SKM-1 (cell line): ENCODE data around the gene SLC25A27.
A peak's percentile ranks its signal among the peaks of the same experiment; 100 is the strongest.
"Not testable (repeated sequence)": the region's sequence is repeated elsewhere in the genome, so short reads cannot be mapped to it uniquely, and the experiment has no call there.

Experiments used
- DNase-seq: peaks from one replicate; lab custom pipeline; 2025; ENCODE audit not compliant: unreplicated experiment; lab: John Stamatoyannopoulos, UW

Gene SLC25A27, protein sequence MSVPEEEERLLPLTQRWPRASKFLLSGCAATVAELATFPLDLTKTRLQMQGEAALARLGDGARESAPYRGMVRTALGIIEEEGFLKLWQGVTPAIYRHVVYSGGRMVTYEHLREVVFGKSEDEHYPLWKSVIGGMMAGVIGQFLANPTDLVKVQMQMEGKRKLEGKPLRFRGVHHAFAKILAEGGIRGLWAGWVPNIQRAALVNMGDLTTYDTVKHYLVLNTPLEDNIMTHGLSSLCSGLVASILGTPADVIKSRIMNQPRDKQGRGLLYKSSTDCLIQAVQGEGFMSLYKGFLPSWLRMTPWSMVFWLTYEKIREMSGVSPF

DNA sequence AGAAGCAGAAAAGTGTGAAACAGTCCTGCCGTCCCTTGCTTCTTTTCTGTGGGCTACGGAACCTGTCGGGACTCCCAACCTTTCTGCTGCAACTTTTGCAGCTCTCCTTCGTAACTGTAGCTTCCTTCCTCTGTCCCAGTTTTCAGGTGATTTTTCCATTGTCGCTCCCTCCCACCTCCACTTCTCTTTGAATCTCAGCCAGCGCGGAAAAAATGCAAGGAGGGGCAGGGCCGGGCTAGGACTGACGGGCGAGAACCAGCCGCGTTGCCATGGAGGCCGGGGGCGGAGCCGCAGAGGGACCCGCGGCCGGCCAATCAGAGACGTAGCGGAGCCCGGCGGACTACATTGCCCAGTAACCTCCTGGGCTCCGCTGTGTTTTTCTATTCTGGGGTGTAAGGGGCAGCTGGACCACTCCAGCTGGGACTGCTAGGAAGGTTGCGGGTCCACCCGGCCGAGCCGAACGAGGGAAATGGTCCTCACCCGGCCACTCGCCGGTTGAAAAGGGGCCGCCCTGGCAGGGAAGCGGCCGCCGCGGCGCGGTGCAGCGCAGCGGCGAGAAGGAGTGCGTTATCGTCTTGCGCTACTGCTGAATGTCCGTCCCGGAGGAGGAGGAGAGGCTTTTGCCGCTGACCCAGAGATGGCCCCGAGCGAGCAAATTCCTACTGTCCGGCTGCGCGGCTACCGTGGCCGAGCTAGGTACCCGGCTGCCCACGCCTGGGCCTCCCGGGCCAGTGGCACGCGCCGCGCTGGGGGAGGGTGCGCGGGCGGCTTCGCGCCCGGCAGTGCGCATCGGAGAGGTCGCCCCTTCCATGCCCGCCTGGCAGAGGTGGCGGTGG, at the start of gene SLC25A27, which contains the start of gene CYP39A1:
SLC25A27 (plus strand) TSS at position 373 of the 836 bp plus-strand sequence; CDS start at position 591, 218 bp downstream.
CYP39A1 (minus strand) TSS at position 216 of the 836 bp plus-strand sequence. CDS start 236 bp downstream, outside the sequence.
- peak; percentile 83 for DNase-seq

DNA sequence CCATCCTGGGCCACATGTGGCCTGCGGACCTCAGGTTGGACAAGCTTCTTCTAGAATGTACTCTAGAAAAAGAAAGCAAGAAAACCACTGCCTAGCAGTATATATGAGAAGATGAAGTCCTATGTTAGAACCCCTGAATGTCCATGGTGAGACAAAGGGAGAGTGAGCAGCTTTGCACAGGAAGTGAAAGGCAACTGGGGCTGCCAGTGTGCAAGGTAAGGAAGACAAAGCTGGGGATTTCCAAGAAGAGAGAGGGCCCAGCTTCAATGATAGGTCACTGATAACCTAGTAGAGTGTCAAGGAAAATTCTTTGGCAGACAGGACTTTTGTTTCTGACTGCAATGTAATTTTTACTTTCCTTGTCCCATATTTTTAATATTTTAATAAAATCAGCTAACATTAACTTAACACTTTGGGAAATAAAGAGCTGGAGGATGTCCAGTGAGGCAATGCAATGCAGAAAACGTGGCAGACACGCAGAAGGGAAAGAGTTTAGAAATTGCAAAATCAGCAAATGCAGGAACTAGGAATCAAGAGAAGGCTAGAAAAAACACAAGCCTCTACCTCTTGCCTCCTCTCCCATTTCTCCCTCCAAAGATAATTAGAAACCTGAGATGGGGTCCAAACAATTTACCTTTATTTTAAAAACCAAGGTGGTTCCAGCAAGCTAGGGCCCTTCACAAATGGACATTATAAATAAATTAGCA, 47.5 kb upstream of the SLC25A27 start:
- no peak for DNase-seq

DNA sequence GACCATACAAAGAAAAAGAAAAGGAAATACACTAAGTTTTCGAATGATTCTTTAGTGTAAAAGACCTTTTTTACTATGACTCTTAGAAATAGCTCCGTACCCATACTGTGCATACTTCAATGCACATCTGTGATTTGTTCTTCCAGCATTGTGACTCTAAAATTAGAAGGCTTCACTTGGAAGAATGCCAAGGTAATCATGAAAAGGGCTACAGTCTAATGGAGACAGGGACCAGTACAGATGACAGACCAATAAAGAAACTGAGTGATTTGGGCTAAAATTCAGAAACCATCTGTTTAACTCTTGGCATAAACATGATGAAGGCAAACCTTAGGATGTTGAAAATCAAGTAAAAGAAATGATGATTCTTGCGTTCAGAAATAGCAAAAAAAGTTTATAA, 46.4 kb upstream of the SLC25A27 start:
- no peak for DNase-seq

DNA sequence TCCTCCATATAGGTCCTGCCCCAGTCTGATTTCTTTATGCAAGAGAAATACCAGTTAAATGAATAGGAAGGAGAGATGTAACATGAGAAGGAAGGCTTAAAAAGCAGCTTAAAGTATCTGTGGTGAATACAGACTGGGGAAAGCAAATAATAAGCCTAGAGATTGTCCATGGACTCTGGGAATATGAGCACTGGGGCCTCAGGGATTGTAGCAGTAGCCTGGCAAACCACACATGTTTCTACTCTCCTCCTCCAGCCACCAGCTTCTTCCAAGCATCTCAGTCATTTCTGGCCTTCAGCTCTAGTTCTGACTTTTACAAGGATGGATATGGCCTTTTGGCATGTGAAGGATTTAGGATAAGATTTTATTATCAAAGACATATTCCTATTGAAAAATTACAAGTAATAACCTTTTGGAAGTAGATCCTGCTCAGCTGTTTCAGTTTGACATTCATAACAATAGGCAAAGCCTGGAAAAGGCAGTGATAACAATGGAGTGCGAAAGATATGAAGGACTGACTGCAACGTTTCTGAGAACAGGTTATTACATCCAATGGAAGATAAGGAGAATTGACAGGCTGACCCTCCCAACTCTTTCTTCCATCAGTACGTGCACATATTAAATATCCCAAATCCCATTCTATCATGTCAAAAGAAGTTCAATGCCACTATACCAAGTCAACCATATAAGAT, 41.8 kb upstream of the SLC25A27 start:
- no peak for DNase-seq

DNA sequence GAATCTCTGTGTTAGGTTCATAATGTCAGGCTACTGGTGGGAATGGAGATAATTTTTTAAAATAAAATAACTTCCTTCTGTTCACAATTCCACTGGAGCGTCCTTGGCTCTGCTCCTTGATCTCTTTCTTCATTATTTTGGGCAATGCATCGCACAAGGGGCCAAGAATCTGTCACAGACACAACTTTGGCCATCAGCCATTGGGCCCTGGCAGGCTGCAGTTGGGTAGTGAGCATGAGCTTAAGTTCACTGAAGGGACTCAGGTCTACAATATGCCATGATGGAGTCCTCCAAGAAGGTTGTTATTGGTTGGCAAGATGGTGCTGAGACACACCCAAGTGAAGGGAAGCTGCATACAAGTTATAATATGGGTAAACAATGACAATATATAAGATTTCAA, 40.1 kb upstream of the SLC25A27 start:
- DNase-seq: no peak

DNA sequence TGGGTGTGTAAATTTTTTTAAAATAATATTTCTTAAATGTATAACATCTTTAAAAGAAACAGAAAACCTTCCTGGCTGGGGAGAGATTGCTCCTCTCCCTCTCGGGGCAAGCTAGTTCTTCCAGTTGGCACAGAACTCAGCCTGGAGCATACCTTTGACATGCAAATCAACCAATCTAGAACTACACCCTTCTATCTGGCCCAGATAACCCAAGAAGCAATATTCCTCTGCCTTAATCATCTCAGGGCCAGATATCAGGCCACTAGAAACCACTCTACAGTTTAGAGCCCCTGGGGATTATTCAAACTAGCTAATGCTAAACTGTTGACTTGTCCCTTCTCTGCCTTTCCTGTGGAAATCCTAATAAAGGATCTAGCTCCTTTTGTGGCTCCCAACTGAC, 34.0 kb upstream of the SLC25A27 start:
- no peak for DNase-seq

DNA sequence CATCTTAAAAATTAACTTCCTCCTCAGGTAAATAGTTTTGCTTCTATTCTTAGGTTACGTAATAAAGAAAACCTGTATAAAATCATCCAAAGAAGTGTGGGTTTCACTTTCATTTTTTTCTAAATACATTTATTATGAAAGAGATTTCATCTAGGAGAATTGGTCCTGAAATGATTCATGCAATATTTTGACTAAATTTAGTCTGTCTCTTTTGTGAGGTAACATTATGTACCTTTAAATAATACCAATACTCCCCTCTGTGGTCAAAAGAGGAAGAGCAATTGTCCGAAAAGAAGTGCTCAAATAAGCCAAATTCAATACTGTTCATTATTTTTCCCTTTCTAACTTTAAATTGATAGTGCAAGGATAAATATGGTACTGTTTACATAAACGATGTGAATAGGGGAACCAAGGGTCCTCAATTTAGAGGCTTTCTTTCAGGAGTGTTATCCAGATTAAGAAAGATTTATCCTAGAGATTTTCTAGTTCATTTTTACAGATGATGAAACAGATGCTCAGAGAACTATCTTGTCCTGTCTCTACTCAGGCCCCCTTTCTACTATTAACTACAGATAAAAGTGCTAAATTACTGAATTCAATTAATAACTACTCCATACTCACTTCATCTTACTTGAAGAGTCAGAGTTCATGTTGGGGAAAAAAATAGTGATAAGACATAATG, 26.4 kb upstream of the SLC25A27 start:
- DNase-seq: peak; percentile 19

DNA sequence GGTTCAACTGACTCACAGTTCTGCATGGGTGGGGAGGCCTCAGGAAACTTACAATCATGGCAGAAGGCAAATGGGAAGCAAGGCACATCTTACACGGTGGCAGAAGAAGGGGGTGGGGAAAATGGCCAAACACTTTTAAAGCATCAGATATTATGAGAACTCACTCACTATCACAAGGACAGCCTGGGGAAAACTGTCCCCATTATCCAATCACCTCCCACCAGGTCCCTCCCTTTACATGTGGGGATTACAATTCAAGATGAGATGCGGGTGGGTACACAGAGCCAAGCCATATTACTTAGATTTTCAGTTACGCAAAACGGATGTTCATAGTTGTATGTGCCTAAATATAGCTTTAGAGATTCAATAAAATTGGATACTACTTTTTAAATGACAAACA, 25.8 kb upstream of the SLC25A27 start:
- no peak for DNase-seq

DNA sequence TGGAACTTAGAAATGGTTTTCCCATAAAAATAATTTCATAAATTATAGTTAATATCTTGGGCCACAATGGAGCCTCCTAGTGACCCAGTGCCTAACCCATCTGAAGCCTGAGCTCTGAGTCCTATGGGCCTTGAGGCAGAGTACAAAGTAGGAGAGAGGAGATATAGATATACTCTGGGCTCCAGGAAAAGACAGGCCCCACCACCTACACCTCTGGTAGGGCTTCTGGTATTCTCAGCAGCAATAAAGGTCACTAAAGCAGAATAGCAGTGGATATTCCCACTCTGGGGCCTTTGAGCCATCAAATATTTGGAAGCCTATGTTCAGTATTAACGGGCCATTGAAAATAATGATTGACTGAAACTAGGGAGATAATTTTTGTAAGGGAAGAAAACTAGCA, 24.3 kb upstream of the SLC25A27 start:
- DNase-seq: no peak

DNA sequence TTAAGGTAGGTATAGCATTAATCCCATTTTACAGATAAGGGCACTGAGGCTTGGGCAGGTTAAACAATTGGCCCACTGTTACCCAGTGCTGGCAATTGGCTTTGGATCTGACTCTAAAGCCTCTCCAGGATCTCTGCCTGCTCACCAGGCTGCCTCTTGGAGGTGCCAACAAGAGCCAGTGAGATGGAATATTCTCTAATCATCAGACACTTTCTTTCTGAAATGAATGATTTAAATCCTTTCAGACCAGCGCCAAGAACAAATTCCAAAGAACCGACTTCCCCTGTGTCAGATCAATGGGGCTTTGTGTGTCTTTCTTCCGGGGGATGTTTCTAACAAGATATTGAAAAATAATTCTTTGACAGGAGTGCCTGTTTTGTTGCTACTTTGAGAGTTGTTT, 23.8 kb upstream of the SLC25A27 start:
- DNase-seq: no peak

DNA sequence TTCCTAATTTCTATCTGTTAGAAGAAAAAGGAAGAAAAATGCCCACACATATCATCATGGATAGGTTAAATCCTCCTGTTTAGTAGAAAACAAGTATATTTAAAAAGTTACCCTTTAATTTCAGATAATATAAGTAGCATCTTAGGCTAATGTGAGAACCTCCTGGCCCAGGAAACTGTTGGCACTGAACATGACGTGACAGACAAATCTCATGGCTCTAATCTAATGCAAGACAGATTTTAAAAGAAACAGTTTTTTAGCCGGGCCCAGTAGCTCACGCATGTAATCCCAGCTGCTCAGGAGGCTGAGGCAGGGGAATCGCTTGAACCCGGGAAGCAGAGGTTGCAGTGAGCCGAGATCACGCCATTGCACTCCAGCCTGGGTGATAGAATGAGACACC, 23.1 kb upstream of the SLC25A27 start:
- no peak for DNase-seq

DNA sequence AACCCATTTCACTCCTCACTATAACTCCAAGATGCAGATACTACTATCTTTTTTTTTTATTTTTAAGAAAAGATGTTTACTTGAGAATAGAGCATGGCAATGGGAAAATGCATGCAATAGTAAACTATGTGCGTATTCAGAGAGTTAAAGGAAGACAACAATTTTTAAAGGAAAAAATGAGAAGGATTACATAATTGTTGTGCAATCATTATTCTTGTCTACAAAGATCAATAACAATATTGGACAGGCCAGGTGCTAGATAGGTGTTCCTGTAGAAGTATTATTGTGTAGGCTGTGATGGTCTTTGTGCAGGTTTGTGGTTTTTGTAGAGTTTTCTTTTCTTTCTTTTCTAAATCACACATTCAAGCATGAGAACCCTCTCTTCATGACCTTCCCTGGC, 20.7 kb upstream of the SLC25A27 start:
- no peak for DNase-seq

DNA sequence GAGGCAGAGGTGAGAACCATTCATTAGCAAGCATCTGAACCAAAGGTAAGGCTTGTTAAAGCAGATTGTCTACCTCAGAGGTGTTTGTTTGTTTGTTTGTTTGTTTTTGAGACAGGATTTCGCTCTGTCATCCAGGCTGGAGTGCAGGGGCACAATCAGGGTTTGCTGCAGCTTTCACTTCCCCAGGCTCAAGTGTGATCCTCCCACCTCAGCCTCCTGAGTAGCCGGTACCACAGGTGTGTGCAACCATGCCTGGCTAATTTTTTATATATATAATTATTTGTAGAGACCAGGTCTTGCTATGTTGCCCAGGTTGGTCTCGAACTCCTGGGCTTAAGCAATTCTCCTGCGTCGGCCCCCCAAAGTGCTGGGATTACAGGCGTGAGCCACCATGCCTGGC, 17.3 kb upstream of the SLC25A27 start:
- DNase-seq: no peak

DNA sequence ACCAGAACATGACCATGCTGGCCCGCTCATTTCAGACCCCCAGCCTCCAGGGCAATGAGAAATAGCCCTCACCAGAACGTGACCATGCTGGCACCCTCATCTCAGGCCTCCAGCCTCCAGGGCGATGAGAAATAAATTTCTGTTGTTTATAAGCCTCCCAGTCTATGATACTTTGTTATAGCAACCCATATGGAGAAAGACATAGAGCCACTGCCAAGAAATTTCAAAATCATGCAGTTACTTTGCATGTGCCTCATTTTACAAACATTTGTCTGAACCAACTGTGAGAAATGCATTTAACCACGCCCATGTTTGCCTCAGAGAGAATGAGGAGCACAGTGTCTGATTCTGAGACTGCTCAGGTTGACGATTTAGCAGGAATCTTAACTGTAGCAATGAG, 15.6 kb upstream of the SLC25A27 start:
- DNase-seq: no peak

DNA sequence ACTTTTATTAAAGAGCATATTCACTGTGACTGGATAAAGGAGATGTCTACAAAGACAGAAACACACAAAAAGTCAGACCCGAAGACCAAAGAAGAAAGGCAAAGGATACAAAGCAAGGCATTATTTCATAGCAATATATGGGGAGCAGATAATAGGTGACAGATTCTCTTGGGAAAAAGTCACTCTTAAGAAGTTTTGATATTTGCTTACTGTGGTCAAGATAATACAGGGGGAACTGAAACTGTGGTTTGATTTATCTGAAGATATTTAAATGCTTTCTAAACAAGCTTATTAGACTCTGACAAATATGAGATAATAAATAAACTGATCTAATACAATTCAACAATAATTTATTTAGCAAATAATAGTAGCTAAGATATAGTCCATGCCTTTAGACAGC, 14.8 kb upstream of the SLC25A27 start:
- no peak for DNase-seq

DNA sequence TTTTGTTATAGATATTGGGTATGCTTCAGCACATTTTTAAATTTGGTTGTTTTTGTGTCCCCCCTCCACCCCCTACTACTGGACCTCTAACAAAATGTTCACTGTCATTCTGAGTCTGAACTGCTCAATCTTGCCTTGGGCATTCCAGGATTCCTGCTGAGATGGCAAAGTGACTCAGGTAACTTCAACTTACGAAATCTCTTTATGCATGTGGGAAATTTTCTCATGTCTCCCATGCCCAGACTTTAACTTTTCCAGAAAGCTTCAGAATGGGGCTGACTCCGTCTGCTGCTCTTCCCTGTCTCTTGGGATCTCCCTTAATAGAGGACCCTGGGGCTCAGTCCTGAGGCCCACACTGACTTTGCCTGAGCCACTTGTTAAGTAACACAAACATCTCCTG, 14.1 kb upstream of the SLC25A27 start:
- no peak for DNase-seq

DNA sequence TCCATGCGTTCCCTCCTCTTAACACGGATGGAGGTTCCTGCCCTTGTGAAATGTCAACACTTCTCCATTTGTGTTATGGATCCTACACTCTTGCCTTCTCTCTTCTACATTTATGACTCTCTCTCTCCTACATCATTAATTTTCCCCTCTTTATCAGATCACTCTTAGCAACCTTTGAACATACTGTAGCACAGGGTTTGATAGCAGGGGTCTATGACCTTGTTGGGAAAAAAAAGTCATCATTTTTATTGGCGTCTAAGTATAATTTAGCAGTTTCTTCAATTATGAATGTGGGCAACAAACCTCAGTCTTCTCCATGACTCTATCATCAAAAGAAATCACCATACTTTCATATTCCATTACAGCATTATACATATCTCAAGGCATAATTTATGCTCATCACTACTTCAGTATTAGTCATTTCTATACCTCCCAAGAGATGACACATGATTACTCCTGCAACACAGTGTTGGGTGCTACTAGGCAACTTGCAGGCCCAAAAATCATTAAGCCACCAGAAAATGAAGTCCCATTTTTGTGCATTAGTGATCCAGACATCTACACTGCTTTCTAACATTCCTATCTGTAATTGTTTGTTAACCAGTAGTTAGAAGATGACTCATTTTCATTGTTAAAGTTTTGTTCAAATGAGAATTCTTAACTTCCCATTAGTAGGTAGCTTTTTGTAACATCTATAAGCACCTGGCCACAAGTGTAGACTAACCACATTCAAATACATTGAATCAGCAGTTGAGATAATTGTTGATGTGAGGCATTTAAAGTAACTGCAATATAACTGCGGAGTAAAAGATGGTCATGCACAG, 9.6 kb upstream of the SLC25A27 start:
- no peak for DNase-seq

DNA sequence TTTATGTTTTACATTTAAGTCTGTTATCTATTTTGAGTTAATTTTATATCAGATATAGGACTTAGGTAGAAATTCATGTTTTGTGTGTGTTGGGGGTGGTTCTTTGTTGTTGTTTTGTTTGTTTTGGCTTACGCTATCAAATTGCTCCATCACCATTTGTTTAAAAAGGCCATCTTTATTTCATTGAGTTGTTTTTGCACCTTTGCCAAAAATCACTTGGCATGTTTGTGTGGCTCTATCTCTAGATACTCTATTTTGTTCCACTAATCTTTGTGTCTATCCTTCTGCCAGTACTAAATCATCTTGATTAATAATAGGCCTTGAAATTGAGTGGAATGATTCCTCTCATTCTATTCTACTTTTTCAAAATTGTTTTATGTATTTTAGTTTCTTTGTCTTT, 7.5 kb upstream of the SLC25A27 start:
- DNase-seq: no peak

DNA sequence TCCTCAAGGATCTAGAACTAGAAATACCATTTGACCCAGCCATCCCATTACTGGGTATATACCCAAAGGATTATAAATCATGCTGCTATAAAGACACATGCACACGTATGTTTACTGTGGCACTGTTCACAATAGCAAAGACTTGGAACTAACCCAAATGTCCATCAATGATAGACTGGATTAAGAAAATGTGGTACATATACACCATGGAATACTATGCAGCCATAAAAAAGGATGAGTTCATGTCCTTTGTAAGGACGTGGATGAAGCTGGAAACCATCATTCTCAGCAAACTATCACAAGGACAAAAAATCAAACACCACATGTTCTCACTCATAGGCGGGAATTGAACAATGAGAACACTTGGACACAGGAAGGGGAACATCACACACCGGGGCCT, 4.7 kb upstream of the SLC25A27 start:
- DNase-seq: not testable (repeated sequence)
